AML-193 (cell line): ENCODE results near the gene ATF1.
A peak's percentile ranks its signal among the peaks of the same experiment; 100 is the strongest.

Experiments
- DNase-seq, 2 experiments: peaks; one replicate each; lab custom pipeline; 2025; lab: John Stamatoyannopoulos, UW

ATF1 gene

DNA sequence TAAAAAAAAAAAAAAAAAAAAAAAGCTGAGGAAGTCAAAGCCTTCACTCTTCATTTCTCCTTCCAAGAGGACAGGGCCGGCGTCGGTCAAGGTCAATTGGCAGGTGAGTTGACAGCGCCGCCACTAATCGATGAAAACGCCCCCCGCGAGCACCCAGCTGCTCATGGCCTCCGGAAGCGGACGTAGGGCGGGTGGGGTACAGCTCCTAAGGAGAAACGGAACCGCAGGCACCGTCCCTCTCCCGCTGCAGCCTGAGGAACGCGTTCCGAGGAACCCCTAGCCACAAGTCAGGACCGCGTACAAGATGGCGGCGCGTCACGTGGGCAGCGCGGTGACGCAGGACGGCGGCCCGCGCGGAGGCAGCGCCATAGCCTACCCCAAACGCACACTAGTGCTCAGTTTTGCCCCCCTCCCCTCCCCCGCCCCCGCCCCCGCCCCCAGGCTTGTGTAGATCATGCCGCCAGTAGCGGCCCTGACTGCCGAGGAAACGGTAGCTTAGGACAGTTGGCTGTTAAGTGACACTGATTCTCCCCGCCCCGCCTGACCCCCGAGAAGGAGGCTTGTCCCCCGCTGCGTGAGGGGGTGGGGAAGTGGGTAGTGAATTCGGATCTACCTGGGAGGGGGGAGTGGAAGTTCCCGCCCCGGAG is at the start of gene ATF1:
Gene ATF1 (plus strand): TSS at position 463 of the 647 bp plus-strand sequence. CDS start 16,045 bp downstream, outside the sequence.
- peak; percentile 84 to 88 for DNase-seq

GRCh38 chr12:50715174-50715573 is 48.7 kb upstream of the ATF1 start:
- DNase-seq, result no peak

DNA sequence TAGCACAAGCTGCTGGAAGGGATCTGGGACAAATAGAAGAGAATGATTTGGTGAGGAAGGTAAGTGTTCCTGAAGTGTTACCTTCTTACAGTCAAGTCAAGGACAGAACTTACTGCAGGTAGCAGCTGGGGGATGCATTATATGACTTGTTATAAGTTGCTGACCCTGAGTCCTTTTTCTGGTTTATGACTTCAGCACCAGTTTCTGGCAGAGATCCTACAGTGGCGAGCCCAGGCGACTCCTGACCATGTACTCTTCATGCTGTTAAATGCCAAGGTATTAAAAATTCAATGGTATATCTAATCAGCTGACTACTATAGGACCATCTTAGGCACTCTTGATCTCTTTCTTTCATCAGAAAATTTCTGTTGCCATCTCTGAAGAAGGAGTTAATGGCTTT is 45.1 kb upstream of the ATF1 start:
- no peak for DNase-seq

DNA sequence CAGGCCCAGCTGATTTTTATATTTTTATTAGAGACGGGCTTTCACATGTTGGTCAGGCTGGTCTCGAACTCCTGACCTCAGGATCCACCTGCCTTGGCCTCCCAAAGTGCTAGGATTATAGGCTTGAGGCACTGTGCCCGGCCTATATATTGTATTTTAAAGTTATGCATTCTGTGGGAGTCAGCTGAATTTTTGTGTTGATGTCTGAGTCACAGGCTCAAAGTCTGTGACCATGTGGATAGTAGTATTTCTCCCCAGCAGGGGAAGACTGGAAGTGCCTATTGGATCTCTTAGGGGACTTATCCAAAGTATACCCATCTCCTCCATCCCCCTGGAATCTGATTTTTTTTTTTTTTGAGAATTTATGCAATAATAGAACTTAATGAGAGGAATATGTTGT is 43.8 kb upstream of the ATF1 start:
- no peak for DNase-seq

GRCh38 chr12:50720501-50720900 is 43.4 kb upstream of the ATF1 start:
- no peak for DNase-seq

DNA sequence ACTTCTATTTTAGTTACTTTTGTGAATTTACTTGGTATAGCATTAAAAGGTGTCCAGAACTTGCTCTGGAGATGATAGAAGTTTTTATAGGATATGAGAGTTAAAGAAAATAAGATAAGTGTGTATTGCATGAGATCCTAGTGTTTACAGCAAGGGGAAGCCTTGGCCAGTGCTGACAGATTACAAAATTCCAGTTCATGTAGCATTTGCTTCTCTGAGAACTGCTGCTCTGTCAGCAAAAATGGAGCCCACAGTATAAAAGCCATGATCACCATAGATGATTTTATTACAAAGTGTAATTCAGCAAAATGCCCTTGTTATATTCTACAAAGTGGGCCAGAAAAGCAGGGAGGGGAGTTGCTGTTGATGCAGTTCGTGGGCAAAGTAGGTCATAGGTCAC is 40.0 kb upstream of the ATF1 start:
- DNase-seq, result no peak

GRCh38 chr12:50725011-50725942 is 38.6 kb upstream of the ATF1 start:
- DNase-seq, result no peak

DNA sequence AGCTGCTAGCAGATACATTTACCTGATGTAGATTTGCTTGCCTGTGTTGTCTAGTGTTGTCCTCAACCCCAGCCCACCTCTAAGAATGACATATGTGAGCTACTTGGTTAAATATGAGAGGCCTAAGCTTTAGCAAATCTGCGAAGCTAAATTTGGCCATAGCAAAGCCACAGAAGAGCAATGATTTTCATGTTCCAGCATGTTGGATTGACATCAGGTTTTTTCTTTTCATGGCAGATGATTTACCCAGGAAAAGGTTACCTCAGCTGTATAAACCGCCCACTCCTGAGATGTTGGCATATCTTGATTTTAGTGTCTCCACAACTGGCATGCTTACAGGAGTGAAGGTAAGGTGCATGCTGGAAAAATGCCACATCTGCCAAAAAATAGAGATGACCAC is 36.4 kb upstream of the ATF1 start:
- DNase-seq, result no peak

DNA sequence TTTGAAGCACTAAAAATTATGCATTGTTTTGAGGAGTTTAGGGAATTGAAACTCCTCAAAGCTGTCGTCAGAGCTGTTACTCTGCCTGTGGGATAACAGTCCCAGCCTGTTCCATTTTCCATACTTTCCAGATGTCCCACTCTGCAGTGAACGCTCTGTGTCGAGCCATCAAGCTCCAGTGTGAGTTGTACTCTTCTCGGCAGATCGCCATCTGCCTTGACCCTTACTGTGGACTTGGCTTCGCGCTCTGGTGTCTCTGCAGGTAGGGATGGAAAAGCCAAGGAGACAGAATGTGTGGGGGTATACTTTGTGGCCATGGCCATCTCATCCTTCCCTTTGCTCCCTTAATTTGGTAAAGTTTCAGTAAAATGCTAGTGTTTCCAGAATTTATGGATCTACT is 35.5 kb upstream of the ATF1 start:
- no peak for DNase-seq

DNA sequence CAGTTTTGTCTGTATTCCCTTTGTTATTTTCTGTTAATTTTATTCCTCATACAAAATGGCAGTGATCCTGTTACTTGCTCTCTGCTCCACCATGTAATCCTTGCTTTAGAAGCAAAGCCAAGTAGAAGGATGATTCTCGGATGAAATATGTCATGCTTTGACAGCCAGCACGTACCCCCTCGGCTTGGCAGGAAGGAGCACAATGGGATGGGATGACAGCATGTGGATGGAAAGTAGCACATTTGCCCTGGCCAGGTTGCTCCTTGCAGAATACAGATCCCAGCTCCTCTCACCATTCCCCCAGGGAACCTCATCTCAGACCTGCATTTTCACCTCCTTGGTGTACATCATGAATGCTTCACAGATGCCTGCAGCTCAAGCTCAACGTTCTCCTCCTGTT is 35.1 kb upstream of the ATF1 start:
- DNase-seq, result no peak

DNA sequence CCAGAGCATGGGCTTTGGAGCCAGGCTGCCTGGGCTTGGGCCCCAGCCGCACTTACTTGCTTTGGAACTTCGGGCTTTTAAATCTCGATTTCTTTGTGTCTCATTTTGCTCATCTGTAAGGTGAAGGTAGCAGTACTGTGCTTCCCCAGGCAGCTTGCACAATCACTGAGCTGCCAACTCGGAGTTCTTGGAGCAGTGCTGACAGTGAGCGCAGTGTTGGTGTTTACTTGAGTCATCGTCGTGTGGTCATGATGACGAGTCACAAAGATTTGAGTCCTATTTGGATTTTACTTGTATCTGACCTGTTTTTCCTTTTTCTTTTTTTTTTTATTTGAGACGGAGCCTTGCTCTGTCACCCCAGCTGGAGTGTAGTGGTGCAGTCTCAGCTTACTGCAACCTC is 31.3 kb upstream of the ATF1 start:
- DNase-seq, result no peak

DNA sequence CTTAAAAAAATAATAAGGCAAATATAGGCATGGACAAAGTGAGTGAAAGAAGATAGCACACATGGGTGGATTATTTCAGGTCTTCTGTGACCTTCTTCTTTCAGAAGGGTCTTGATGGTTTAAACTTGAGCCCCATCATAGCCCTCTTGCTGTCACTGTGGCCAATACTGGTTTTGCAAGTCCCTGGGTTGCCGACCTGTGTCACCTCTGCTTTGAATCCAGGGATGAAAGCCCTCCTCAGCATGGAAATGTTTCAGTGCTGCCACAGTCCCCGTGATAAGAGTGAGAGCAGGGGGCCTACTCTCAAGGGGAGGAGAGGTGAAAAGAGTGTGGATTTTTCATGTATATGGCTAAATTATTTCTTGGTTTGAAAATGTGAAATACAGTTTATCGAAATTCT is 30.2 kb upstream of the ATF1 start:
- DNase-seq, result no peak

DNA sequence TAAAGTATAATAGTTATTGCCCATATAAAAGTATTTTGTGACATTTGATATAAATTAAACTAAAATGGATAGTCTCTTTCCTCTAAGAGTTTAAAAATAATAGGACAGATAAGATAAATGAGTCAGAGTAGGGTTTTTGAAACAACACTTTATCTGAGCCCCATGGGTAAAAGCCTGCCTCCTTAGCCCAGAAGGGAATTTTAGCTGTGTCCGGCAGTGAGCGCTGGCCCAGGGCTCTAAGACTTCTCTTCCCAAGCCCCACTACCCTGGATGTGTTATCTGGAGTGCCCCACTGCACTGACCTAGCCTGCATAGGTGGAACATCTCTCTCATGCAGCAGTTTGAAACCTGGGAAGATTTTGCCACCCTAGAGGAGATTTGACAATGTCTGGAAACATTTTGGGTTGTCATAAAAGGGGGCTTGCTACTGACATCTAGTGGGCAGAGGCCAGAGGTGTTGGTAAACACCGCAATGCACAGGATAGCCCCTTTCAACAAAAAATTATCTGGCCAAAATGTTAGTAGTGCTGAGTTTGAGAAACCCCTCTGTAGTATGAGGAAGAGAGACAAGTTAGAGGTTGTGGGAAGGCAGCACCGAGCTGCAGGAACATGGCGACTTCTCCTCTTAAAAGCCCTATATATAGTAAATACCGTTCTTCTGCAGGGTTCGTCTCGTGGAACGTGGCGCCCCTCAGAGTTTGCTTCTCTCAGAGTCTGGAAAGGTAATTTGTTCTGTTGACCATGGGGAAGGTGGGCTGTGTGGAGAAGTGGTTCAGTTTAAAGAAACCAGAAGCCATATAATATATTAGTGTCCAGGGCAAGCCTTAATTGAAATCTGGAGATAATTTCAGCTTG is 29.3 kb upstream of the ATF1 start:
- DNase-seq, result peak in 1 of 2 experiments; percentile 26

GRCh38 chr12:50739611-50740010 is 24.3 kb upstream of the ATF1 start:
- DNase-seq, result no peak

- DNase-seq, result no peak
Observed at GRCh38 chr12:50740307-50740706, 23.6 kb upstream of the ATF1 start.

GRCh38 chr12:50742776-50743175 is 21.1 kb upstream of the ATF1 start:
- no peak for DNase-seq

GRCh38 chr12:50745861-50746260 is 18.0 kb upstream of the ATF1 start:
- DNase-seq, result peak; percentile 70 to 77

GRCh38 chr12:50746431-50746830 is 17.5 kb upstream of the ATF1 start:
- no peak for DNase-seq

- DNase-seq, result no peak
Observed at GRCh38 chr12:50747817-50748216, 16.1 kb upstream of the ATF1 start.

DNA sequence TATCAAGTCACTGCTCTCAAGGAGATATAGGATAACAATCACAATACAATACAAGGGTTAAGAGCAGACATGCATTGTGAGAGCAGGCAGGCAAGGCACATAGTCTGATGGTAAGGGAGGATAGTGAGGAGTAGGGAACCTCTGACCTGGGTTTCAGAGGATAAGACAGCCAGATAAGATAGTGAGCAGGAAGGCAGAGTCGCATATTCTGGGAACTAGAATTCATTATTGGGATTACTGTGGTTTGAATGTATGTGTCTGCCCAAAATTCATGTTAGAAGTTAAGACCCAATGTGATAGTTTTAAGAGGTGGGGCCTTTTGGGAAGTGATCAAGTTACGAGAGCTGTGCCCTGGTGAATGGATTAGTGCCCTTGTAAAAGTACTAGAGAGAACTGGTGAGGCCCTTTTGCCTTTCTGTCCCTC is 14.4 kb upstream of the ATF1 start:
- no peak for DNase-seq

- DNase-seq, result no peak
Observed at GRCh38 chr12:50750366-50750765, 13.5 kb upstream of the ATF1 start.

GRCh38 chr12:50751948-50752721 is 11.8 kb upstream of the ATF1 start:
- DNase-seq, result no peak
